Adrenal gland (tissue), 12 donors: ENCODE data around the gene NUP43. TPM values are rescaled to one million over a fixed set of nuclear protein-coding genes. Genes with fewer than 3 reads are reported as not detected.

Source experiments
- DNase-seq, 7 donors: peaks; one replicate each; pipeline ENCODE4 v3.0.0-alpha.2; 2019 to 2020
- H3K27ac ChIP-seq, 5 donors: fragments of 200-600 bp; sonication (generic) in 4 of 5; 1 replicate in 3 of 5; 2 replicates in 2 of 5; pipeline versions ENCODE4 v1.5.1 to v1.8.0; 2016 to 2020; ENCODE audit warnings: mild to moderate bottlenecking in 1 of 5
- H3K27me3 ChIP-seq: fragments of 200-600 bp; 2 replicates; pipeline ENCODE4 v1.8.0; 2021
- H3K36me3 ChIP-seq, 2 donors: fragments of 200-600 bp; replicated peaks in 1 of 2; 1 replicate in 1 of 2; 2 replicates in 1 of 2; pipeline versions ENCODE4 v1.5.1 to v1.8.0; 2018 to 2022
- H3K4me1 ChIP-seq, 2 donors: fragments of 200-600 bp; replicated peaks in 1 of 2; 1 replicate in 1 of 2; 2 replicates in 1 of 2; pipeline versions ENCODE4 v1.5.1 to v1.8.0; 2018 to 2021
- H3K4me3 ChIP-seq, 4 donors: fragments of 200-600 bp; sonication (generic) in 3 of 4; one replicate each; pipeline ENCODE4 v1.5.1; 2016 to 2018
- H3K9me3 ChIP-seq, 3 donors: fragments of 200-600 bp; sonication (generic) in 1 of 3; replicated peaks in 1 of 3; 1 replicate in 2 of 3; 2 replicates in 1 of 3; pipeline versions ENCODE4 v1.5.1 to v1.8.0; 2016 to 2021
- CTCF ChIP-seq, 6 experiments: fragments of 450-650 bp in 4 of 6; fragments of 200-600 bp in 2 of 6; sonication (generic) in 1 of 6; IDR thresholded peaks; 1 replicate in 5 of 6; 2 replicates in 1 of 6; pipeline versions ENCODE4 v1.5.1 to v1.8.0; 2016 to 2021; ENCODE audit warnings: antibody characterized with exemption in 6 of 6, mild to moderate bottlenecking in 2 of 6, moderate library complexity in 1 of 6
- POLR2A ChIP-seq, 2 donors: fragments of 450-650 bp; IDR thresholded peaks; one replicate each; pipeline ENCODE4 v1.6.1; 2017; ENCODE audit warnings: antibody characterized with exemption in 2 of 2, mild to moderate bottlenecking in 2 of 2, moderate library complexity in 1 of 2
- WGBS, 4 donors: extraction: QIAGEN DNeasy Blood & Tissue Kit in 2 of 4; methylation state at CpG; one replicate each; pipeline versions ENCODE4 v1.1.5 to v1.1.7; 2013 to 2017; 5-methylcytosine and 5-hydroxymethylcytosine counted together
- intact Hi-C, 2 donors: fragments of 100-400 bp; cut with DNase I; formaldehyde crosslinking; loops; one replicate each; pipeline versions ENCODE4 v1.14.1 to v1.15.0; 2022 to 2023
- polyA plus RNA-seq, 3 donors: library from polyadenylated mRNA; stranded (reverse); fragments of 200-250 nt in 2 of 3; fragments of 350-450 nt in 1 of 3; fragmentation: Illumina TruSeq in 1 of 3; extraction: RNeasy Lipid Tissue Mini Kit (QIAGEN cat#74804) in 1 of 3; gene quantifications; one replicate each; pipeline ENCODE4 v1.2.3, GENCODE V29; 2013 to 2014
- total RNA-seq, 9 donors: library from RNA; depleted of rRNA in 4 of 9; stranded (reverse); fragments of >200 nt in 4 of 9; fragments of 120-200 nt in 1 of 9; fragmentation: NEBNext Ultra II Directional in 1 of 9; extraction: Animal tissue kit (Norgen Biotek cat#: 25700) in 1 of 9; gene quantifications; one replicate each; pipeline versions ENCODE4 v1.1.0 to v1.2.4, GENCODE V29; 2013 to 2023
- donor health status: healthy with polysubstance abuse.
- donor health status: Bipolar disorder and iron deficiency.
- donor health status: DM: yes; HTN: yes; CAD: no.
- donor health status: DM: no; HTN: no; CAD: no.
- donor health status: DM: no; HTN: no; CAD: no.
- donor health status: DM: yes; HTN: yes; CAD: no.

The NUP43 gene
- total and polyA plus RNA-seq, 12 donors = 6.2 to 36.2 (median 23.5) TPM

GRCh38 chr6:149771185-149771584 lies 24.9 kb upstream of the NUP43 start:
- Histone ChIP-seq H3K4me1 (no peaks in the 10 kb centered on the region), H3K27me3 (no peaks in the 10 kb centered on the region), H3K36me3 (peaks cover 0 to 12% of the 10 kb centered on the region in 2 donors), H3K27ac (no peak overlapping the region), H3K9me3 (no peaks in the 10 kb centered on the region), H3K4me3 (no peak overlapping the region)
- 97 to 99% (median 98%) methylated on average over 3 of the region's 3 CpGs for WGBS, 4 donors
- no peak for DNase-seq
- TF ChIP-seq POLR2A (IDR thresholded peaks at IDR 0.05) = no peak
- TF ChIP-seq CTCF (IDR thresholded peaks at IDR 0.05) = no peak
- intact Hi-C loops = no loop called here

GRCh38 chr6:149769676-149770075 lies 23.3 kb upstream of the NUP43 start:
- WGBS, 4 donors = 92 to 100% (median 97%) methylated on average over 2 of the region's 2 CpGs
- Histone ChIP-seq H3K4me1 (no peaks in the 10 kb centered on the region), H3K9me3 (no peaks in the 10 kb centered on the region), H3K27ac (no peak overlapping the region), H3K27me3 (no peaks in the 10 kb centered on the region), H3K36me3 (peaks cover 0 to 7% of the 10 kb centered on the region in 2 donors), H3K4me3 (no peak overlapping the region)
- no peak for TF ChIP-seq CTCF (IDR thresholded peaks at IDR 0.05)
- TF ChIP-seq POLR2A (IDR thresholded peaks at IDR 0.05) = no peak
- DNase-seq = no peak
- intact Hi-C loops = no loop called here

GRCh38 chr6:149766156-149766769 lies 19.9 kb upstream of the NUP43 start:
- intact Hi-C loops = no loop called here
- Histone ChIP-seq H3K4me3 (no peak overlapping the region), H3K27ac (peak overlapping the region in 1 of 5 donors; percentile 11), H3K9me3 (no peaks in the 10 kb centered on the region), H3K4me1 (peaks cover 0 to 4% of the 10 kb centered on the region in 2 donors), H3K36me3 (no peaks in the 10 kb centered on the region), H3K27me3 (no peaks in the 10 kb centered on the region)
- TF ChIP-seq POLR2A (IDR thresholded peaks at IDR 0.05) = no peak
- DNase-seq = peak in 3 of 7 donors; percentile 28 to 65 (median 58)
- 54 to 70% (median 57%) methylated on average over 3 of the region's 3 CpGs for WGBS, 4 donors

- Histone ChIP-seq H3K4me3 (no peak overlapping the region), H3K36me3 (no peaks in the 10 kb centered on the region), H3K27me3 (no peaks in the 10 kb centered on the region), H3K9me3 (no peaks in the 10 kb centered on the region), H3K4me1 (peaks cover 0 to 6% of the 10 kb centered on the region in 2 donors), H3K27ac (no peak overlapping the region)
- DNase-seq = no peak
- intact Hi-C loops = no loop called here
- TF ChIP-seq POLR2A (IDR thresholded peaks at IDR 0.05) = no peak
- TF ChIP-seq CTCF (IDR thresholded peaks at IDR 0.05) = no peak
Observed at GRCh38 chr6:149763866-149764265, 17.5 kb upstream of the NUP43 start.

GRCh38 chr6:149761438-149761837 lies 15.1 kb upstream of the NUP43 start:
- WGBS, 4 donors = 80 to 98% (median 87%) methylated on average over 1 of the region's 1 CpG
- H3K27ac ChIP-seq = no peak overlapping the region
- intact Hi-C loops = no loop called here

More at GRCh38 chr6:149761438-149761837, 15.1 kb upstream of the NUP43 start:
- DNase-seq = no peak
- peaks cover 0 to 6% of the 10 kb centered on the region in 2 donors for H3K4me1 ChIP-seq
- no peak for TF ChIP-seq CTCF (IDR thresholded peaks at IDR 0.05)
- TF ChIP-seq POLR2A (IDR thresholded peaks at IDR 0.05) = no peak
- H3K9me3 ChIP-seq = no peaks in the 10 kb centered on the region
- no peaks in the 10 kb centered on the region for H3K27me3 ChIP-seq
- H3K4me3 ChIP-seq = no peak overlapping the region
- no peaks in the 10 kb centered on the region for H3K36me3 ChIP-seq
